NCI-H524 treated with DMSO at 0.1 percent for 48 hours (cell line): ENCODE data around the gene MYH10.

Experiments used
- DNase-seq: peaks from one replicate; lab custom pipeline; 2025; lab: John Stamatoyannopoulos, UW

The MYH10 gene

DNA sequence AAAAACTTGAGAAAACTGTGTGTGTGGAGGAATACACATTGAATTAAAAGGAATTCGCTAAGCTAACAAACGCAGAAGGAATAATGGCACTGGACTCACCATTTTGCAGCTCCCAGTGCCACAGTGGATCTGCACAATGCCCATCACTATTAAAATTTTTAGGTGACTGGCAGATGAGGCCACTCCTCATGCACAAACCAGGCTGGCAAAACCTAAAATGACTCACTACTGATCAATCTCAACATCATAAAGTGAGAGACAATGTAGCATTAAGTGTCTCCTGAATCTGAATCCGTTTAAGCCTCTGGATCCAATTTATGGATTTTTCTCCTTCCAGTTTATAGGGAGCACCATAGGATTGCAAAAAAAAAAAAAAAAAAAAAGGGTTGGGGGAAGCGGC, 20.6 kb downstream of the MYH10 start:
- DNase-seq: no peak

DNA sequence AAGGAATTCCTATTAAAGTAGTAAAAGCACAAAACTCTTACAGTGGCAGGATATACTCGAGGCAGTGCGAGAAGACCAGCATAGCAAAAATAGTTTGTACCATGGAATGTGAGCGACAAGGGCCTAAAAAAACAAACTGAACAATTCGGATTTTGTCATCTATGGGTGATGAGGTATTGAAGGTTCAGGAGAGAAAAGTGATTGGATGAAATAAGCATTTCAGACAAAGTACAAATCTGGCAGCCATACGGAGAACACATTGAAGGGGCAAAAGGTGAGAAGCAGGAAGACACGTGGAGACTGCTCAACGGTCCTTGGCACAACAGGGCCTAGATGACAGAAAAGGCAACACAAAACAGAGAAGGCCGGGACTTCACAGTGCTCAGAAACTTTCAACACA, 22.5 kb downstream of the MYH10 start:
- no peak for DNase-seq

DNA sequence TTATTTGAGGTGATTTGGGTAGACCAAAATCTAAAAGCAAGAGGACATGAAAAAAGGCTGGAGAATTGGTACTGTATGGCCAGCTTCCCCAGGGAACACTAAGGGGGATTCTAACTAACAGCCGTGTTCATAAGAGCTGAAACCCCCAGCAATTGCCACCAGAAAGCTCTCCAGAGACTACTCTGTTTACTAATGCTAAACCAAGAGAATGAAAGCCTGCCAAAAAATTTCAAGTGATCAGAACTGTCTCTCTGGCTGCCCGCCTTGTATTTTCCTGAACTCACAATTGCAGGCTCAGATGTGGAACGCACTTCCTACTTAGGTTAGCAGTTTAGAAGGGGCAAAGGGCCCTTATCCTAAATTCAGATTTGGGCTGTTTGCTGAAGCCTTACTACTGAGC, 24.1 kb downstream of the MYH10 start:
- DNase-seq: no peak

DNA sequence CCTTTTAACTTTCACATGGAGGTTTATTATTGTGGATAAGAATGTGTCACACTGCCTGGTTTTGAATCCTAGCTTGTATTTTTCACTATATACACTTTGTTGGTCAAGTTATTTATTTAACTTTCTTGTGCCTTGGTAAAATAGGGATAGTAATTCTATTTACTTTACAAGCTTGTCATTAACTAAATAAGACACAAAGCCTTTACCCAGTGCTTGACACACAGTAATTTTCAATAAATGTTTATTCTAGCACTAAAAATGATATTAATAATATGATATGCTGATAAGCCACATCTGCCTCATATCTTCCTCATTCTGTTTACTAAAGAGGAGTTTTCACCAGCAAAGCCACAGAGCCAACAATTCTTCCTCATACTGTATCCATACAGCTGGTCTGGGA, 27.8 kb downstream of the MYH10 start:
- no peak for DNase-seq

DNA sequence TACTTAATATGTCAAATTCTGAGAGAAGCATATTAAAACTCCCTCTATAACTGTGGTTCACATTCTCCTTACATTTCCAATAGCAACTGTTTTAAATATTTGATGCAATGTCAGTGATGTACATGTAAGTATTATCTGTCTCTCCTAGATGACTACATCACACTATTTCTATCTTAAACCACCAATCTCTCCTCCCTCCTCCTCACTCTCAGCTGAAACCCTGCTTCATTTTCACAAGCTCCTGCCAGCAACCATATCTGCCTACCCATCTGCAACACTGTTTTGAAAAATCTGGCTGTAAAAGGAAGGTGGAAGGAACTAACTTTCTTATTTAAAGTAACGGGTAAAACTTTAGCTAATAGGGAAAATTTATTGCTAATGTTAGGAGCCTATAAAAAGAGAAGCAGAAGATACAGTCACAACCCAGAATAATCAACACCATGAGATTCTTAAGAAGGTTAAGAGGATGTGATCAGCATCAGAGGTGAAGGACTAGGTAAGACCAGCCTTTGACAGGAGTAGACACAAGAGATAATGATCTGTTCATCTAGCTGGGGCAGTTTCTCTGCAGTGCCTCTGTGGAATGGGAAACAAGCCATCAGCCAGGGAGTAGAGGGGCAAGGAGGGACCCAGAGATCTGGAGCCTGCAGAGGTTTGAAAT, 31.0 kb downstream of the MYH10 start:
- no peak for DNase-seq

DNA sequence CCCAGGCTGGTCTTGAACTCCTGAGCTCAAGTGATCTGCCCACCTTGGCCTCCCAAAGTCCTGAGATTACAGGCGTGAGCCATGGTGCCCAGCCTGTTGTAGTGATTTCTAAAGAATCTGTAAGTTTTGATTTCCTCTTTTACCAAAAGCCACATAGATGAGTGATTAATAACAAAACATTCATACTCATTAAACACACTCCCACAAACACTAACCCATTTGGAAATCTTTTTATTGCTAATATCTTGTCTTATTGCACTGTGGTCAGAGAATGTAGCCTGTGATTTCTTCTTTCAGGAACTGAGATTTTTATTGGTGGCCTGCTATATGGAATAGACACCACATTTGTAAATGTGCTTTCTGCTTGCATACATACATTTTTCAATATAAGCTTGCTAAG, 31.6 kb downstream of the MYH10 start:
- no peak for DNase-seq

DNA sequence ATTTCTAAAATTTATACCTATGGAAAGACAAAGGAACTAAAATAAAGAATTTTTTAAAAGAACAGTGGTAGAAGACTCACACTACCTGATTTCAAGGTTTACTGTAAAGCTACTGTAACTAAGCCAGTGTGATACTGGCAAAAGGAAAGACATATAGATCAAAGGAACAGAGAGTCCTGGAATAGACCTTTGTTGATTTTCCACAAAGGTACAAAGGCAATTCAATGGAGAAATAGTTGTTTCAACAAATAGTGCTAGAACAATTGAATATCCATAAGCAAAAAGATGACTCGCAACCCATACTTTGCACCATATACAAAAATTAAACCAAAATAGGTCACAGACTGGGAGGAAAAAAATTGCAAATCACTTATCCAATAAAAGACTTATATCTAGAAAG, 36.7 kb downstream of the MYH10 start:
- DNase-seq: no peak

DNA sequence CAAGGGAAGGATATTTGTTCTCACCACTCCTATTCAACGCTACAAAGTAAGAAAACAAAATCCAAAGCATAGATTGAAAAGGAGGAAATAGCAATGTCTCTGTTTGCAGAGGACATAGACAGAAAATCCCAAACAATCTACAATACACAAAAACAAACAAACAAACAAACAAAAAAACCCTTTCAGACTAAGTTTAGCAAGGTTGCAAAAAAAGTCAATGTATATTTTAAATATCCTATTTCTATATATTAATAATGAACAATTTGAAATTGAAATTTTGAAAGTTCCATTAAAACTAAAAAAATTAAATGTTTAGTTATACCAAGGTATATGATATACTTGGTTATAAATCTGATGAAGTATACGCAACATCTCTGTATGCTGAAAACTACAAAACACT, 37.2 kb downstream of the MYH10 start:
- DNase-seq: no peak

DNA sequence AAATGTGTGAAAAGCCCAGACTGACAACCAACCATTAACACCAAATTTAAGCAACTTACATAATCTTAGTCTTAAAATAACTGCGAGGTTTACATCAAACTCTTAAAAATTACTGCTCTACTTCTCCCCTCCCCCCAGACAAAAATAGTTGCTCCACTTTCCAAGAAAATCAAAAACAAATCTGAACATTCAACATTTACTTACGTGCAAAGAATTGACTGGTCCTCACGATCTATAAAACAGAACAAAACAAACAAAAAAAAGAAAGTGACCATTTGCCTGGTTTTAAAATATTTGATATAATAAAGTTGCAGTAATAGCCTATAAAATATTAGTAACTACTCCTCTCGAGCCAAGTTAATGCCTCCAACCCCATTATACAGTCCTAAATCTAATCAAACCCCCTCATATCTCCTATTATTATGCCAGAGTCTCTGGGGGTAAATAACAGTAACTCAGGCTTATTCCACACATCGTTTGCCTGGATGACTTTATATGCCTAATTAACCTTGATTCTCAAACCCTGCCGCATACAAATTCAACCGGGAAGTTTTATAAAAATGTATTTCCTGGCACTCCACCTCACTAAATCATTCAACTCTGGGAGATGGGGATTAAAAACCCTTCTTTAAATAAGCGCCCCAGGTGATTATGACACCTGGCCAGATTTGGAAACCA, 41.5 kb downstream of the MYH10 start:
- DNase-seq: no peak

DNA sequence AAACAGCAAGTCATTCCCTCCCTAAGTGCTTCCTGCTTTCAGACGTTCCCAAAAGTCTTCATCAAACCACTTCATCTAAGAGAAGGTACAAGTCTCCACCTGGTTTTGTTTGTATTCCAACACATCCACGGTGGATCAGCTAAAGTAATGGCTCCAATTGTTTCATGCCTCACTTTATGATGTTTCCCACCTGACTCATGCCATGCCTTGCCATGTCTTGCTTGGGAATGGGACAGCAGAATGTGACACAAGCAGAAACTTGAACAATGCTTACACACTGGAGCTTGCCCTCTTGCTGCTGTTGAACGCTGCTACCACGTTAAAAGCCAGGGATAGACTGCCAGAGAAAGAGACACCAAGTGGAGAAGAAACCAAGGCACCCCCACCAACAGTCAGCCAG, 43.8 kb downstream of the MYH10 start:
- DNase-seq: no peak

DNA sequence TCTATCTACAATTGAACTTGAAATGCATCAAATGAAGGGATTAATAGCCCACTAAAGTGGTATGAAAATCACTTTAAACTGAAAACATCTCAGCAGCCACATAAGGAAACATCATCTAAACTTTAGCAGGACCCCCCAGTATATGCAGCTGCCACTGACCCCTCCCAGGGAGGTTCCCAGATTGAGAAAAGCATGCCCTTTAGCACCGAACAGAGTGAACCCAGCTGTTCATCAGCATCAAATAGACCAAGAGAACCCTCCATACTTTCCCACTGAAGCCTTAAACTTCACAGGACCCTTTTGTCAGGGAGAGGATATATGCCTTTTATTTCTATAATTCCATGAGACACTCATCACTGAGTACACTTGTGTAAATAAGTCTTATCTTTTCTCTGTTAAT, 44.6 kb downstream of the MYH10 start:
- no peak for DNase-seq

DNA sequence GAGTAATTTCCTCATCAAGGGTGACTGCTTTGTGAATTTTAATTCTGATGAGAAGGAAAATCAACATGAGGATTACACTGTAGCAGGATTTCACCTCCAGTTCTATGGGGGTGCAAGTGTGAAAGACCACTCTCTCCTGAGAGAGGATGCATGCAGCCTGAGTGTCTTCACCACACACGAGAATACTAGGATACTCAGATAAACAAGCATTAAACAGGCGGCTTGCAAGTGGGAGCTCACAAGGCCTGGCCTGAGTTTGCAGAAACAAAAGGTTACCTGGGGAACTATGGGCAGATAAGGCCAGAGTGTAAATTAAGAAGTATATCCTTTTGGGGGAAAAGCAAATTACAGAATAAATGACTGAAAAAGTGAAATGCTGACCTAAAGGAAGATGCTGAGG, 46.6 kb downstream of the MYH10 start:
- DNase-seq: no peak

DNA sequence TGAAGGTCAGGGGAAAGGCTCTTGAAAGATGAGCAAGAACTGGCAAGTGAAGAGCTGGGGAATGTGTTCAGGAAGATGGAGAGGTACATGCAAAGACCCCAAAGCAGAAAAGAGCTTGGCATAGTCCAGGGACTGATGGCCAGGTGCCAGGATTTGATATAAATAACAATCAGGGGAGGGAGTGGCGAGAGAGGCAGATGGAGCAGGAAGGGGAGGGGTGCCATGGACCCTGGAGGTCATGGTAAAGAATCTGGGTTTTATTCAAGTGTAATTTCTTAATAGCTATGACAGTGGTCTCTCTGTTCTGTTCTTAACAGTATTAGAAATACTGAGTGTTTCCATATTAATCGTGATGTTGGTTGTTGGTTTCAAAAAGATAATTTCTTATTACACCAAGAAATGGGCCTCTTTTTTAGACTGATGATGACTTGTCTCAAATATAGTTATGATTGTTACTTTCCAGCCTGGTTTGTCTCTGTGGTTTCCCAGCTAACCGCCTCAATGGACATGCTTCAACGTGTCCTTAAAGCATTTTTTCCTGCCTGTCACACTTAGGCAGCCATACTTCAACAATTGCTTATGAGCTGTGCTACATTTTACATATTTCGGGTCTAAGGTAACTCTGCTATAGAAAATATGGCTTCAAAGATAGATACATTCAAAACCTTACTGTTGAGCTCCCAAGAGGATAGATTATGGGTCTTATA, 49.4 kb downstream of the MYH10 start:
- DNase-seq: no peak

DNA sequence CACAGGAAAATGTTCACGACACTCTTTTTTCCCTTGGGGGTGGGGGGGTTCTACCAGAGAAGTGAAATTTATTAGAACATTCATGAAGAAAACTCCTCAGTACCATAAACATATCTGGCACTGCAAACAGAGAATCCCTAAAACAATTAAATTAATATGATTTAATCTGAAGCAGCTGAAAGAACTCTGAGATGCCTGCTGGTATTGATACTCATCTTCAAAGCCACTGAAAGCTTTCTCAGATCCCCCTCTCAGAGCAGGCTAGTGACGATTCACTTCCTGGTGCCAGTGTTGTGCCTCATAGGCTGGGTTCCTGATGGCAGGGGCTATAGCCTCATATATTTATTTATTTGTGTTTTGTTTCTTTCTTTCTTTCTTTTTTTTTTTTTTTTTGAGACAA, 52.7 kb downstream of the MYH10 start:
- no peak for DNase-seq

DNA sequence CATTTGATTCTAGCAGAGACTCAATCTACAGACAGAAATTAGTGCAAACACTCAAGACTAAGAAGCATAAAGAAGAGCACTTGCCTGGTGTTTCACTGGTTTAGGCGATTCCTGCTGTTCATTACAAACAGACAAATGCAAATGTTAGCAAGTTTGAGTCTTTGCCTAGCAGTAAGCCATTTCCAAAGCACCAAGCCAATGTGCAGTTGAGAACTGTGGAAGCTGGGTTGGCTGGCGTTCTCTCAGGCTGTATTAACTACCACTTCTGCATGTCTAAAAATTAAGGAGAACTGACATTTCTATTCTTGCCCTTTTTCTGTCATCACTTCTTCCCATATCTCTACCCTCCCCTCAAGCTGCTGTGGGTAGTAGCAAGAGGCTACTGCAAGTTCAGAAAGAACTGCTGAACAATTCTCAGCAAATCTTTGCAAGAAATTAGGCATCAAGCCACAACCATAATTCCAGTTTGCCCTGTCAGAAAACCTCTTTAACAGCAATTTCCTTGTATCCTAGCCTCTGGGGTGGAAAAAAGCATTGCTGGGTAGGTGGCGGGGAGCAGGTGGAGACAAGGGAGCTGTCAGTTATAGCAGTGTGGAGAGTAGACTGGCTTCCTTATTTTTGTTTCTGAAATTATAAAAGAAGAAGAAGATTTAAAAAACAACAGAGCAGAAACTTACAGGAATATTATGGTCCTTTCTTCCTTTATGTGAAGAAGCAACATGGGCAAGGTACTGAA, 53.8 kb downstream of the MYH10 start:
- no peak for DNase-seq

DNA sequence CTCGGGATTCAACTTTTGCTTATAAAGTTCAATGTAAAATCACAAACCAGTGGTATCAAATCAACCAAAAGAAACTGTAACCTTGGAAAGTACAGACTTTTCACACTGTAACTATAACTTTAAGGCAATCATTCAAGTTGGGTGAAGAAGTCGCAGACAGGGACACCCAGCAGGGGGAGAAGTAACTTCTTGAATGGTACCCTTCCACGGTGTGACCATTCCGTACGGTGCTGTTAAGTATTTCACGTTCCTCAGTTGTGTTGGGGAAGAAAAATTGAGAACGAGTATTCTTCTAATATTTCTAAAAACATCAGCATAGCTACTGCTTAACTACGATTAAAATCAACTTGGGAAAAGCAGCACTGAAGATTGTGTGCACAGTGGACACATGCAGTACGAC, 55.8 kb downstream of the MYH10 start:
- DNase-seq: no peak

DNA sequence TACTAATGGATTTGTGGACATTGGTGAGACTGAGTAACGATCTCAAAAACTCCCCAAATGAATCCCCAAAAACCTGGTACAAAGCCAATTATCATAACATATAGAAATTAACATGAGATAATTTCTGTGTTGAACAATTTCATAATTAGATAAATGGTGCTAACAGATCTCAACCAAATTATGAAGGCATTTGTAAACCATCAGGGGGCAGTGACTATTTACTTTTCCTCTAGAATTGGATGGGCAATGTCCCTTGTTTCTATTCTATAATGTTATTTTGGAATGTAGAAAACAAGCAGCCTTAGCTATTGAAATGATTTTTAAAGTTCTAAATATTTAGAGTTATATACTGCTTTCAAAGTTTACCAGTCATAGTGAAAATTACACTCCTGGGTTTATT, 57.8 kb downstream of the MYH10 start:
- DNase-seq: no peak

DNA sequence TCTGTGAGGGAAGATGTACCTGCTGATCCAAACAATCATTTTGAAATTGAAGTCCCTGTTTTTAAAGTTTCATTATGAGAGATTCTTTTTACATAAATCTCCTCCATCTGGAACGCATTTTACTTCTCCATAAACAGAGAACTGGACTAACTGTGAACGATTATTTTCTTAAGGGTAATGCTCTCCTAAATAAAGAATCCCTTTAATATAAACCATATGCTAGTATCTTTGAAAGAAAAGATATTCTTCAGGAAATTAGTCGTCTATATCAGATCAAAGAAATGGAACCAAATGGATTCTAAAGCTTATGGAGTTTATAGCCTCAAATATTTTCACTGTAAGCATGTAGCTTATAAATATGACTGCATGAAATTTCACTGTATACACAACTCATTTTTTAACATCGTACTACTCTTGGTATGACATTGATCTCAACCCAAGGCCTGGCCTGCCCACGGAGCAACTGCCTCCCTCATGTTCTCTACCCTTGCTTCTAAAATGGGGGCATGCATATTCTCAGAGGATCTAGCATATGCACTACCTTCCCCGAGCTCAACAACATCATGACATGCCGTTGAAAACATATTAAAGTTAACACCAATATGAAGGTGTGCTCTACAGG, 66.4 kb downstream of the MYH10 start:
- DNase-seq: no peak

DNA sequence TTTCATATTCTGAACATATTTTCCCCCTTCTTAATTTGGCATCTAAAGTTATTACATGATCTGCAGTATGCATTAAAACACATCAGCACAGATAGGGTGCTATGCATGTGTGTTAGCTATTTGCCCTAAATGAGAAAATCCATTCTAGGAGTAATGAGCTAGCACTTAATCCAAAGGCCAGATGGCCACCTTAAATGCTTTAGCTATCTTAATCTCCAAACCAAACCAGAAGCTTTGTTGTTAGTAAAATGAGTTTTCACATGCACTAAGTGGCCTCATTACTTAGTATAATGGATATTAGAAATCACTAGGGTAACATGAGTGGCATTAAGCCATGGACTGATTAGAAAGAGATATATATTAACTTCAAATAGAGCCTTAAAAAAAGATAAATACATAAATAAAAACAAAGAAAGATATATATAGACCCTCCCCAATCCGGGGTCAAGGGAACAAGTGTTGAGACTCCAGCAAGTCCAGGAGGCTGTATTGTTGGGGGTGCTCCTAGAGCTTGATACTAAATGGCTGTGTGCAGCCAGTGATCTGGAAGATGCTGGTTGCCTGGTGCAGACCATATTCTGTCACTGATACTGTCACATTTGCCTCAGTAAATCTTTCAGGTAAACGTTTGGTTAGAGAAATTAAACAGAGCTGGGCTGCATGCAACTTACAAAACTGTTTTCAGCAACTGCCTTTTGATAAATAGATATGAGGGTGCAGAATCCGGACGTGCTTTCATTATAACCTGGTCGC, 67.3 kb downstream of the MYH10 start:
- DNase-seq: peak; percentile 57

DNA sequence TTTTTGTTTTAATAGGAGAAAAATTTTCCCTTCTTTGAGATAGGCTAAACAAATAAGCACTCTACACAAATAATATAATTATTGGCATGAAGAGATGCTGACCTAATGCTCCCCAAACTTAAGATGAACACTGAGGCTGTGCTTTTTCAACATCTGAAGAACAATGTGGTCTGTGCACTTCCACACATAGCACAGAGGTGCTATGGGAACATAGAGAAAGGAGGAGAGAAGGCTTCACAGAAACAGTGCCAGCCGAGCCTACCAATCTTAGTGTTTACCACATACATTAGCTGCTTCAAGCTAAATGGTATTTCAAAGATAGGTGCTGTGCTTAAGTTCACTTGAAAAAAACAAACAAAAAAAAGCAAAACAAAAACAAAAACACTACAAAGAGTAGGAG, 72.4 kb downstream of the MYH10 start:
- no peak for DNase-seq

DNA sequence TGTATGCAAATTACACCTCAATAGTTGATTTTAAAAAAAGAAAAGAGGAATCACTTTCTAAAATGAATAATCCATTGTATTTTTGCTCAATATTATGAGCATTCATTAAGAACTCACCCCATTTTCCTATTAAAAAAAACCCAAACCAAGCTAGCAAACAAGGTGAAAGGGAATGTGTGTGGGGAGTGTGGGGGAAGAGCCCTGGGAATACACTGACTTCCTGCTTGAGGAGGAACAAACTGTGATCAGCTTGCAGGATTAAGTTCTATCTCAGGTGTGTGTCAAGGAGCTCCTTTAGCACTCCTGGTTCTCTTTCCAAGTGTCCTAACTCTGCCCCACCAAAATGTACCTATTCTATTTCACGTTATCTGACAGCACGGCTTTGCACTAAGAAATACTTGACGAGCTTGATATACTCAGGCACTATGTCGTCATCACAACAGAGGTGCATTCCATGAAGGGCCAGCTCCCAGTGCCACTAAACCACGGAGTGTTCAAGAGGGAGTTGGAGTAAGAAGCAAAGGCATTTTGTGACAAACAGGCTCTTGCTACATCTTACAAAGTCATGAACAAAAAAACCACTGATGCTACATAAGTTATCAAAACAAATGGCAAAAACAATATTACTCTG, 73.2 kb downstream of the MYH10 start:
- DNase-seq: no peak
